ENCODE results near the gene AFDN. TPM values are rescaled to one million over a fixed set of nuclear protein-coding genes. Genes with fewer than 3 reads are reported as not detected.

AFDN gene
- total and polyA plus RNA-seq, 2 experiments from 2014 or later: 119 to 299 TPM

- Histone ChIP-seq H3K4me3 (no peak overlapping the region), H3K27me3 (no peaks in the 10 kb centered on the region), H3K36me3 (no peaks in the 10 kb centered on the region), H3K4me1 (ENCODE audit: low read depth) (peaks cover 55% of the 10 kb centered on the region), H3K9me3 (ENCODE audit: low read depth) (no peaks in the 10 kb centered on the region), H3K27ac (no peak overlapping the region)
- no peak for TF ChIP-seq CTCF (IDR thresholded peaks at IDR 0.05; ENCODE audit: low read depth, low read length)
- DNase-seq (ENCODE audit: low read depth in 1 of 2, low spot score in 1 of 2): no peak
Measured at GRCh38 chr6:167845856-167846255, 19.1 kb downstream of the AFDN start.

GRCh38 chr6:167846997-167847606 is 20.4 kb downstream of the AFDN start:
- no peak overlapping the region for H3K4me3 ChIP-seq
- no peaks in the 10 kb centered on the region for H3K27me3 ChIP-seq
- DNase-seq (ENCODE audit: low read depth in 1 of 2, low spot score in 1 of 2): no peak
- H3K36me3 ChIP-seq: no peaks in the 10 kb centered on the region
- peak overlapping the region; percentile 97 for H3K27ac ChIP-seq
- no peaks in the 10 kb centered on the region for H3K9me3 ChIP-seq (ENCODE audit: low read depth)
- peaks cover 56% of the 10 kb centered on the region for H3K4me1 ChIP-seq (ENCODE audit: low read depth)
- TF ChIP-seq CTCF (IDR thresholded peaks at IDR 0.05; ENCODE audit: low read depth, low read length): no peak

GRCh38 chr6:167847936-167848335 is 21.2 kb downstream of the AFDN start:
- no peaks in the 10 kb centered on the region for H3K9me3 ChIP-seq (ENCODE audit: low read depth)
- no peak for TF ChIP-seq CTCF (IDR thresholded peaks at IDR 0.05; ENCODE audit: low read depth, low read length)
- H3K36me3 ChIP-seq: no peaks in the 10 kb centered on the region
- no peaks in the 10 kb centered on the region for H3K27me3 ChIP-seq
- H3K27ac ChIP-seq: peak overlapping the region; percentile 97
- DNase-seq (ENCODE audit: low read depth in 1 of 2, low spot score in 1 of 2): no peak
- no peak overlapping the region for H3K4me3 ChIP-seq
- H3K4me1 ChIP-seq (ENCODE audit: low read depth): peaks cover 63% of the 10 kb centered on the region

- no peaks in the 10 kb centered on the region for H3K27me3 ChIP-seq
Measured at GRCh38 chr6:167848783-167849182, 22.1 kb downstream of the AFDN start.

GRCh38 chr6:167849846-167850459 is 23.2 kb downstream of the AFDN start:
- no peak for TF ChIP-seq CTCF (IDR thresholded peaks at IDR 0.05; ENCODE audit: low read depth, low read length)
- peak; percentile 37 to 53 for DNase-seq (ENCODE audit: low read depth in 1 of 2, low spot score in 1 of 2)
- Histone ChIP-seq H3K4me1 (ENCODE audit: low read depth) (peaks cover 56% of the 10 kb centered on the region), H3K27ac (peak overlapping the region; percentile 97), H3K9me3 (ENCODE audit: low read depth) (no peaks in the 10 kb centered on the region), H3K4me3 (peak overlapping the region; percentile 5), H3K27me3 (no peaks in the 10 kb centered on the region), H3K36me3 (no peaks in the 10 kb centered on the region)

More at GRCh38 chr6:167848783-167849182, 22.1 kb downstream of the AFDN start:
- Histone ChIP-seq H3K9me3 (ENCODE audit: low read depth) (no peaks in the 10 kb centered on the region), H3K36me3 (no peaks in the 10 kb centered on the region), H3K4me3 (no peak overlapping the region), H3K4me1 (ENCODE audit: low read depth) (peaks cover 57% of the 10 kb centered on the region), H3K27ac (peak overlapping the region; percentile 97)
- TF ChIP-seq CTCF (IDR thresholded peaks at IDR 0.05; ENCODE audit: low read depth, low read length): no peak
- DNase-seq (ENCODE audit: low read depth in 1 of 2, low spot score in 1 of 2): no peak

Measured in cardiac muscle cell (in vitro differentiated cells and primary cell).